Activated naive CD4-positive, alpha-beta T cell treated with anti-CD3 and anti-CD28 coated beads for 36 hours (primary cell): Measurements from ENCODE around the gene CRB2. TPM values are rescaled to one million over a fixed set of nuclear protein-coding genes. Genes with fewer than 3 reads are reported as not detected.

Experiments
- CTCF ChIA-PET: fragments of 350-600 bp; sonication (Branson Sonifier 250); formaldehyde crosslinking; loops from one replicate; lab custom pipeline; 2021; ENCODE audit warnings: antibody characterized with exemption; lab: Charles Lee
- DNase-seq: peaks from one replicate; pipeline ENCODE4 v3.0.0-alpha.2; 2020
- H3K27ac Mint-ChIP-seq: one replicate; pipeline ENCODE4 v1.8.0; 2021; ENCODE audit warnings: mild to moderate bottlenecking, mixed read lengths
- H3K27me3 Mint-ChIP-seq: one replicate; pipeline ENCODE4 v1.8.0; 2021; ENCODE audit warnings: low read depth, mixed read lengths
- H3K36me3 Mint-ChIP-seq: one replicate; pipeline ENCODE4 v1.8.0; 2021; ENCODE audit warnings: low read depth, mixed read lengths
- H3K4me1 Mint-ChIP-seq: one replicate; pipeline ENCODE4 v1.8.0; 2021; ENCODE audit warnings: low read depth, mixed read lengths
- H3K4me3 Mint-ChIP-seq: one replicate; pipeline ENCODE4 v1.8.0; 2021; ENCODE audit warnings: mild to moderate bottlenecking, moderate library complexity, mixed read lengths
- H3K9me3 Mint-ChIP-seq: one replicate; pipeline ENCODE4 v1.8.0; 2021; ENCODE audit warnings: mixed read lengths
- intact Hi-C: fragments of 100-400 bp; cut with micrococcal nuclease; formaldehyde crosslinking; loops from one replicate; pipeline ENCODE4 v1.15.1; 2023
- total RNA-seq, 2 experiments: library from RNA; stranded (reverse); gene quantifications; one replicate each; pipeline ENCODE4 v1.2.3, GENCODE V29; 2021

The CRB2 gene
- total RNA-seq, 2 experiments from 2014 or later = not detected

DNA sequence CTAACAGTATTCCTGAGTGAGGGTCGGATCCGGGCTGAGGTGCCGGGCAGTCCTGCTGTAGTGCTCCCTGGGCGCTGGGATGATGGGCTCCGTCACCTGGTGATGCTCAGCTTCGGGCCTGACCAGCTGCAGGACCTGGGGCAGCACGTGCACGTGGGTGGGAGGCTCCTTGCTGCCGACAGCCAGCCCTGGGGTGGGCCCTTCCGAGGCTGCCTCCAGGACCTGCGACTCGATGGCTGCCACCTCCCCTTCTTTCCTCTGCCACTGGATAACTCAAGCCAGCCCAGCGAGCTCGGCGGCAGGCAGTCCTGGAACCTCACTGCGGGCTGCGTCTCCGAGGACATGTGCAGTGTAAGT, 15.2 kb downstream of the CRB2 start:
- H3K27ac Mint-ChIP-seq = no peak overlapping the region
- H3K27me3 Mint-ChIP-seq = peaks cover 43% of the 10 kb centered on the region
- H3K36me3 Mint-ChIP-seq = no peaks in the 10 kb centered on the region
- peaks cover 8% of the 10 kb centered on the region for H3K4me1 Mint-ChIP-seq
- no peak for DNase-seq
- no peaks in the 10 kb centered on the region for H3K9me3 Mint-ChIP-seq
- CTCF ChIA-PET = no interaction called here
- intact Hi-C loops = no loop called here
- no peak overlapping the region for H3K4me3 Mint-ChIP-seq

- intact Hi-C loops = no loop called here
- CTCF ChIA-PET = no interaction called here
- Mint-ChIP-seq H3K9me3 (no peaks in the 10 kb centered on the region), H3K27ac (no peak overlapping the region), H3K27me3 (peaks cover 43% of the 10 kb centered on the region), H3K4me1 (peaks cover 8% of the 10 kb centered on the region), H3K4me3 (no peak overlapping the region), H3K36me3 (no peaks in the 10 kb centered on the region)
- DNase-seq = no peak
Measured at GRCh38 chr9:123371805-123372590, 16.0 kb downstream of the CRB2 start.

DNA sequence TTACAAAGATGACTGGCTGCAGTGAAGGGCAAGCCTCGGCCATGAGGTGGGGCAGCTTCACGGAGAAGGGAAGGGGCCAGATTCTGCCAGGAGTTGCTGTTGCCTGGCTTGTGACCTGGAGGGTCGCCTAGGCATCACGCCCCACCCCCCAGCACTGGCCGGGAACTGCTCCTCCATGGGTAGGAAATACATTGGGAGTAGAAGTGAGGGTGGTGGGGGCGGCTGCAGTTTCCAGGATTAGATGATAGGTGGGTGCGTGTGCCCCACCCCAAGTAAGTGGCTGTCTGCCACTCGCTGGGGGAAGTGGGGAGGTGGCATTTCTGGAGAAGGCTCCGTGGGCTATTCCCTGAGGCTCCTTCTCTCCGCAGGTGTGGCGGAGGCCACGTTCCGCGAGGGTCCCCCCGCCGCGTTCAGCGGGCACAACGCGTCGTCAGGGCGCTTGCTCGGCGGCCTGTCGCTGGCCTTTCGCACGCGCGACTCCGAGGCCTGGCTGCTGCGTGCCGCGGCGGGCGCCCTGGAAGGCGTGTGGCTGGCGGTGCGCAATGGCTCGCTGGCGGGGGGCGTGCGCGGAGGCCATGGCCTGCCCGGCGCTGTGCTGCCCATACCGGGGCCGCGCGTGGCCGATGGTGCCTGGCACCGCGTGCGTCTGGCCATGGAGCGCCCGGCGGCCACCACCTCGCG, 16.9 kb downstream of the CRB2 start:
- H3K9me3 Mint-ChIP-seq = no peaks in the 10 kb centered on the region
- no peak overlapping the region for H3K4me3 Mint-ChIP-seq
- H3K27ac Mint-ChIP-seq = no peak overlapping the region
- H3K4me1 Mint-ChIP-seq = peaks cover 8% of the 10 kb centered on the region
- no peaks in the 10 kb centered on the region for H3K36me3 Mint-ChIP-seq
- H3K27me3 Mint-ChIP-seq = peaks cover 43% of the 10 kb centered on the region
- CTCF ChIA-PET = no interaction called here
- no peak for DNase-seq
- intact Hi-C loops = no loop called here

DNA sequence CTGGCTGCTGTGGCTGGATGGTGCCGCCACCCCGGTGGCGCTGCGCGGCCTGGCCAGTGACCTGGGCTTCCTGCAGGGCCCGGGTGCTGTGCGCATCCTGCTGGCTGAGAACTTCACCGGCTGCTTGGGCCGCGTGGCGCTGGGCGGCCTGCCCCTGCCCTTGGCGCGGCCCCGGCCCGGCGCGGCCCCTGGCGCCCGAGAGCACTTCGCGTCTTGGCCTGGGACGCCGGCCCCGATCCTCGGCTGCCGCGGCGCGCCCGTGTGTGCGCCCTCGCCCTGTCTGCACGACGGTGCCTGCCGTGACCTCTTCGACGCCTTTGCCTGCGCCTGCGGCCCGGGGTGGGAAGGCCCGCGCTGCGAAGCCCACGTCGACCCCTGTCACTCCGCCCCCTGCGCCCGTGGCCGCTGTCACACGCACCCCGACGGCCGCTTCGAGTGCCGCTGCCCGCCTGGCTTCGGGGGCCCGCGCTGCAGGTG, 17.5 kb downstream of the CRB2 start:
- Mint-ChIP-seq H3K36me3 (no peaks in the 10 kb centered on the region), H3K9me3 (no peaks in the 10 kb centered on the region), H3K27ac (no peak overlapping the region), H3K4me1 (peaks cover 8% of the 10 kb centered on the region), H3K27me3 (peaks cover 41% of the 10 kb centered on the region), H3K4me3 (no peak overlapping the region)
- DNase-seq = no peak
- intact Hi-C loops = no loop called here
- CTCF ChIA-PET = no interaction called here

DNA sequence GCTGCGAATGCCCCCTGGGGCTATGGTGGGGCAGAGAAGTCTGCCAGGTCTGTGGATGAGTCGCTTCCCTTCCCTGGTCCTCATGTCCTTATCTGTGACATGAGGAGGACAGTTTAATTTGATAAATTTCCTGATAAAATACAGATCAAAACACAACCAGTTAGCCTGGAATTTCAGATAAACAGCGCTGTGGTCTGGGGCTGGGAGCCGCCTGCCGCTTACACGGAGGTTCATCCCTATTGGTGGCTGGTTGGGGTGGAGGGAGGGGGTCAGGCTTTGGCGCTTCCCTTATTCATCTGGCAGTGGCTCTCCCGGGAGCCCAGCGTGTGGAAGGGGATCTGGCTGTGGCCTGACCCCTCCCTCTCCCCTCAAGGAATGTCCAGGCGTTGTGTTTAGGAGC, 17.9 kb downstream of the CRB2 start:
- no peak overlapping the region for H3K27ac Mint-ChIP-seq
- no peak overlapping the region for H3K4me3 Mint-ChIP-seq
- H3K27me3 Mint-ChIP-seq = peaks cover 41% of the 10 kb centered on the region
- H3K4me1 Mint-ChIP-seq = peaks cover 8% of the 10 kb centered on the region
- DNase-seq = no peak
- no peaks in the 10 kb centered on the region for H3K36me3 Mint-ChIP-seq
- intact Hi-C loops = no loop called here
- CTCF ChIA-PET = no interaction called here
- no peaks in the 10 kb centered on the region for H3K9me3 Mint-ChIP-seq

GRCh38 chr9:123375469-123376132, 19.6 kb downstream of the CRB2 start:
- peaks cover 8% of the 10 kb centered on the region for H3K4me1 Mint-ChIP-seq
- H3K27ac Mint-ChIP-seq = no peak overlapping the region
- no peaks in the 10 kb centered on the region for H3K9me3 Mint-ChIP-seq
- intact Hi-C loops = no loop called here
- no peaks in the 10 kb centered on the region for H3K36me3 Mint-ChIP-seq
- CTCF ChIA-PET = no interaction called here
- no peak for DNase-seq
- no peak overlapping the region for H3K4me3 Mint-ChIP-seq
- peaks cover 32% of the 10 kb centered on the region for H3K27me3 Mint-ChIP-seq

DNA sequence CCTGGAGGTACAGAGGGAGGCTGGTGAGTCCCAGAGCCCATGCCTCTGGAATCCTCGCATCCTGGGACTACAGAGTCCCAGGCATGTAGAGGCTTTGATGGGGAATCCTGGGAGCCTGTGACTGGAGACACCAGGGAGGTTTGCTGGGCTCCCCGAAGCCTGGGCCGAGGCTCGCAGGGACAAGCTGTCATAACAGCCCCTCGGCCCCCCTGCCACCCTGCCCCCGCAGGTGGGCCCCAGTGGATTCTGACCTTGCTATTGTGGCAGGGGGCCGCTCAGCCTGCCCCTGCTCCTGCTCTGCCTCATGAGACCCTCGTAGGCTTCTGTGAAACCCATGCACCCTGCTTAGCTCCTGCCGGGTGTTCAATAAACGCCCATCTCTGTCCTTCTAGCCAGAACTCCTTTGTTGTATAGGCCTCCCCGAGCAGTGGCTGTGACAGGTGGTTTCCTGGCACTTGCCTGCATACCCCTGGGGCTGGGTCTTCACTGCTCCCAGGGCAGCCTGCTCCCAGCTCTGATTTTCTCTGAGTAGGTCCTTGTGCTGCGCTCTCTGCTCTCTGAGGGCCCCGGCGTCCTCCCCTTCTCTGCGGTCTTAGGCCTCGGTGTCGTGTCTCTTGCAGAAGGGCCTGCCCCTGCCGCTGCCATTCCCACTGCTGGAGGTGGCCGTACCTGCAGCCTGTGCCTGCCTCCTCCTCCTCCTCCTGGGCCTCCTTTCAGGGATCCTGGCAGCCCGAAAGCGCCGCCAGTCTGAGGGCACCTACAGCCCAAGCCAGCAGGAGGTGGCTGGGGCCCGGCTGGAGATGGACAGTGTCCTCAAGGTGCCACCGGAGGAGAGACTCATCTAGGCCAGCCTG, 20.4 kb downstream of the CRB2 start:
- CTCF ChIA-PET = interaction anchor here (0.9 kb wide), 1 partner anchor 9 kb away, joined by 3 read pairs; no protein-coding TSS in a partner anchor
- Mint-ChIP-seq H3K27me3 (peaks cover 30% of the 10 kb centered on the region), H3K4me1 (peaks cover 8% of the 10 kb centered on the region), H3K4me3 (no peak overlapping the region), H3K27ac (no peak overlapping the region), H3K36me3 (no peaks in the 10 kb centered on the region), H3K9me3 (no peaks in the 10 kb centered on the region)
- DNase-seq = no peak
- intact Hi-C loops = no loop called here

DNA sequence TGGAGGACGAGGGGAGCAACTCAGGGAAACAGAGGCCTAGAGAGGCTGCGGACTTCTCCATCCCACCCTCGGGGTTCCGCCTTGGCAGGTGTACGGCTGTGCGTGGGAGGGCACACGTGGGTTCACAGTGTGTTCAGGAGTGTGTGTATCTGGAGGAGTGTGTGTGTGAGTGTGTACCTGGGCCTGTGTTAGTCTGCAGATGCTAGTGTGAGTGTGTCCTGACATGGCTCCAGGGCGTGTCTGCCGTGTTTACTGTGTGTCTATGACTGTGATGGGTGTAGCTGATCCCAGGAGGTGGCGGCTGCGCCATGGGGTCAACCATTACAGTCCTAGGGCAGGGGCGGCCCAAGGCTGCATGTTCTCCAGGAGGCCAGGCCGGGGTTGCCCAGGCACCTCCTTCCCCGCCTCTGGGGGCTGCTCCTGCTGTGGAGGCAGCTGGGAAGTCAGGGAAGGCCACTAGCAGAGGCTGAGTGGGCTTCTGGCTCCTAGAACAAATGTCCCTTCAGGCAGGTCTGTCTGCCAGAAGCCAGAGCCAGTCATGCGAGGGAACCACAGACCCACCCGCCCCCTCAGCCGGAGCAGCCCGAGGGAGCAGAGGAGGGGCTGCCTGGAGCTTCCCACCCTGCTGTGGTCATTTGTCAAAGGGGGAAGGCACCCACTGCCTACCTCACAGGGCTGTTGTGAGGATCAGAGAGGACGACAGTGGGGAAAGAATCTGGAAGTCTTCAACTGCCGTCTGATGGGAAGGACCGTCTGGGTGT, 21.4 kb downstream of the CRB2 start:
- Mint-ChIP-seq H3K27ac (no peak overlapping the region), H3K4me3 (no peak overlapping the region), H3K27me3 (peaks cover 21% of the 10 kb centered on the region), H3K36me3 (no peaks in the 10 kb centered on the region), H3K4me1 (peaks cover 7% of the 10 kb centered on the region), H3K9me3 (no peaks in the 10 kb centered on the region)
- CTCF ChIA-PET = interaction anchor here (0.9 kb wide), 1 partner anchor 8 kb away, joined by 3 read pairs; no protein-coding TSS in a partner anchor
- intact Hi-C loops = no loop called here
- DNase-seq = no peak

DNA sequence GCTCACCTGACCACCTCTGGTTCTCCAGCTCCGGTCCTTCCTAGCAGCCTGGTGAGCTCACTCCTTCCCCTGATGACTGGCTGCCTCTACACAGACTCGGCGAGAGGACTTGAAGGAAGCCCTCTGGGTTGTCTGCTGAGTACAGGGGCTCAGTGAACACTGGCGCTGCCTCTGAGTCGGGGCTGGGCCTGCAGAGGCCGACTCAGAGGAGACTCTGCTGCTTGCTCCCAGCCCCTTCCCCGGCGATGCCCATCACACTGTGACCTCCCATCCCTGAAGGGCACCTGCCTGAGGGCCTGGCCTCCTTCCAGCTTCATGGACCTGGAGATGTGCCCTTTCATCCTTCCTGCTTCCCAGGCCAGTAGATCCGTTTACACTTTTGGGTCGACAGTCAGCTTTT, 22.0 kb downstream of the CRB2 start:
- CTCF ChIA-PET = no interaction called here
- no peak for DNase-seq
- H3K27me3 Mint-ChIP-seq = peaks cover 16% of the 10 kb centered on the region
- intact Hi-C loops = no loop called here
- no peak overlapping the region for H3K4me3 Mint-ChIP-seq
- H3K36me3 Mint-ChIP-seq = no peaks in the 10 kb centered on the region
- H3K9me3 Mint-ChIP-seq = no peaks in the 10 kb centered on the region
- H3K4me1 Mint-ChIP-seq = peaks cover 4% of the 10 kb centered on the region
- no peak overlapping the region for H3K27ac Mint-ChIP-seq

GRCh38 chr9:123378956-123379660, 23.1 kb downstream of the CRB2 start:
- CTCF ChIA-PET = no interaction called here
- no peak overlapping the region for H3K4me3 Mint-ChIP-seq
- no peaks in the 10 kb centered on the region for H3K9me3 Mint-ChIP-seq
- no peaks in the 10 kb centered on the region for H3K36me3 Mint-ChIP-seq
- H3K27me3 Mint-ChIP-seq = peaks cover 12% of the 10 kb centered on the region
- no peak overlapping the region for H3K27ac Mint-ChIP-seq
- peaks cover 4% of the 10 kb centered on the region for H3K4me1 Mint-ChIP-seq
- intact Hi-C loops = no loop called here
- DNase-seq = no peak
